NCI-H1694 treated with DMSO at 0.1 percent for 48 hours (cell line): Measurements from ENCODE around the gene CNTNAP2.
"Not testable (repeated sequence)": the region's sequence is repeated elsewhere in the genome, so short reads cannot be mapped to it uniquely, and the experiment has no call there.

Source experiments
- DNase-seq: peaks from one replicate; lab custom pipeline; 2025; lab: John Stamatoyannopoulos, UW

CNTNAP2 gene

GRCh38 chr7:147103224-147103623 lies 986.6 kb downstream of the CNTNAP2 start:
- no peak for DNase-seq

GRCh38 chr7:147106746-147107145 lies 990.1 kb downstream of the CNTNAP2 start:
- no peak for DNase-seq

GRCh38 chr7:147114525-147114924 lies 997.9 kb downstream of the CNTNAP2 start:
- DNase-seq: not testable (repeated sequence)

- no peak for DNase-seq
Measured at GRCh38 chr7:147136352-147136751, 1019.8 kb downstream of the CNTNAP2 start.

GRCh38 chr7:147145194-147145593 lies 1028.6 kb downstream of the CNTNAP2 start:
- DNase-seq: no peak

- no peak for DNase-seq
Measured at GRCh38 chr7:147146169-147146568, 1029.6 kb downstream of the CNTNAP2 start.

- DNase-seq: no peak
Measured at GRCh38 chr7:147151661-147152060, 1035.1 kb downstream of the CNTNAP2 start.

GRCh38 chr7:147153571-147153970 lies 1037.0 kb downstream of the CNTNAP2 start:
- no peak for DNase-seq

GRCh38 chr7:147161405-147161804 lies 1044.8 kb downstream of the CNTNAP2 start:
- DNase-seq: no peak

GRCh38 chr7:147170341-147171012 lies 1053.9 kb downstream of the CNTNAP2 start:
- DNase-seq: no peak

- DNase-seq: no peak
Measured at GRCh38 chr7:147171013-147171391, 1054.4 kb downstream of the CNTNAP2 start.

- no peak for DNase-seq
Measured at GRCh38 chr7:147173883-147174282, 1057.3 kb downstream of the CNTNAP2 start.

GRCh38 chr7:147182874-147183273 lies 1066.3 kb downstream of the CNTNAP2 start:
- no peak for DNase-seq

- no peak for DNase-seq
Measured at GRCh38 chr7:147183276-147183675, 1066.7 kb downstream of the CNTNAP2 start.

GRCh38 chr7:147188467-147188866 lies 1071.9 kb downstream of the CNTNAP2 start:
- no peak for DNase-seq

GRCh38 chr7:147193476-147193875 lies 1076.9 kb downstream of the CNTNAP2 start:
- DNase-seq: no peak

GRCh38 chr7:147196481-147196880 lies 1079.9 kb downstream of the CNTNAP2 start:
- DNase-seq: no peak

GRCh38 chr7:147197006-147197405 lies 1080.4 kb downstream of the CNTNAP2 start:
- no peak for DNase-seq

GRCh38 chr7:147199868-147200267 lies 1083.3 kb downstream of the CNTNAP2 start:
- DNase-seq: no peak

- no peak for DNase-seq
Measured at GRCh38 chr7:147207988-147208387, 1091.4 kb downstream of the CNTNAP2 start.

GRCh38 chr7:147231275-147231674 lies 1114.7 kb downstream of the CNTNAP2 start:
- no peak for DNase-seq

GRCh38 chr7:147235645-147236382 lies 1119.2 kb downstream of the CNTNAP2 start:
- DNase-seq: no peak

GRCh38 chr7:147240468-147240867 lies 1123.9 kb downstream of the CNTNAP2 start:
- no peak for DNase-seq

GRCh38 chr7:147245274-147245673 lies 1128.7 kb downstream of the CNTNAP2 start:
- DNase-seq: no peak
